Thyroid gland (tissue), 4 donors: ENCODE measurements around the gene TMEM127.

Experiments used
- CTCF ChIP-seq, 6 experiments: fragments of 200-600 bp in 3 of 6; fragments of 450-650 bp in 3 of 6; sonication (generic) in 3 of 6; IDR thresholded peaks; one replicate each; pipeline ENCODE4 v1.5.1; 2016 to 2019; ENCODE audit warnings: antibody characterized with exemption in 6 of 6, mild to moderate bottlenecking in 2 of 6, inconsistent platforms in 1 of 6, moderate library complexity in 1 of 6
- POLR2A ChIP-seq, 2 donors: fragments of 450-650 bp; IDR thresholded peaks; one replicate each; pipeline ENCODE4 v1.6.1; 2017; ENCODE audit warnings: antibody characterized with exemption in 2 of 2, mild to moderate bottlenecking in 2 of 2, moderate library complexity in 1 of 2

GRCh38 chr2:96207073-96207773, 58.6 kb downstream of the TMEM127 start:
- TF ChIP-seq CTCF (IDR thresholded peaks at IDR 0.05), result no peak
- no peak for TF ChIP-seq POLR2A (IDR thresholded peaks at IDR 0.05)
